Mesodermal cell (in vitro differentiated cells): ENCODE results near the gene PRSS16. TPM values are rescaled to one million over a fixed set of nuclear protein-coding genes. Genes with fewer than 3 reads are reported as not detected.
"Not testable (repeated sequence)": the region's sequence is repeated elsewhere in the genome, so short reads cannot be mapped to it uniquely, and the experiment has no call there.

Experiments
- H3K27ac ChIP-seq: 2 replicates; pipeline ENCODE4 v1.7.0; 2013; ENCODE audit warnings: mild to moderate bottlenecking, low read depth, low read length, moderate library complexity; ENCODE audit not compliant: severe bottlenecking
- H3K36me3 ChIP-seq: 2 replicates; pipeline ENCODE4 v1.7.1; 2013; ENCODE audit warnings: mild to moderate bottlenecking, low read length, moderate library complexity; ENCODE audit not compliant: control insufficient read depth, insufficient read depth
- H3K4me1 ChIP-seq: one replicate; pipeline ENCODE4 v1.7.1; 2013; ENCODE audit warnings: mild to moderate bottlenecking, low read length; ENCODE audit not compliant: insufficient read depth, control insufficient read depth, poor library complexity, severe bottlenecking
- H3K4me3 ChIP-seq: 2 replicates; pipeline ENCODE4 v1.7.0; 2013; ENCODE audit warnings: low read length, control low read depth, mild to moderate bottlenecking; ENCODE audit not compliant: insufficient read depth, poor library complexity, severe bottlenecking; ENCODE audit errors: extremely low read depth
- H3K9me3 ChIP-seq: 2 replicates; pipeline ENCODE4 v1.7.1; 2013; ENCODE audit warnings: mild to moderate bottlenecking, low read length, moderate library complexity; ENCODE audit not compliant: control insufficient read depth
- WGBS, 2 experiments: methylation state at CpG; one replicate each; pipeline ENCODE4 v1.1.5; 2013; ENCODE audit warnings: missing lambda C conversion rate in 2 of 2; ENCODE audit not compliant: insufficient coverage in 2 of 2; 5-methylcytosine and 5-hydroxymethylcytosine counted together
- polyA plus RNA-seq, 2 experiments: library from polyadenylated mRNA; stranded (reverse); fragments of 50-300 nt; gene quantifications; one replicate each; pipeline ENCODE4 v1.2.3, GENCODE V29; 2013

PRSS16 gene
- 1.4 TPM for polyA plus RNA-seq (2013, experiment 1 of 2)
- 1.5 TPM for polyA plus RNA-seq (2013, experiment 2 of 2)

GRCh38 chr6:27247133-27247836 lies at the start of gene PRSS16:
Gene PRSS16 (plus strand): TSS chr6:27247701. CDS start chr6:27247738, 37 bp downstream.
- Histone ChIP-seq H3K36me3 (no peaks in the 10 kb centered on the region), H3K27ac (no peak within 1 kb of the TSS), H3K9me3 (no peaks in the 10 kb centered on the region), H3K4me1 (no peaks in the 10 kb centered on the region), H3K4me3 (no peak within 1 kb of the TSS)
- 76 to 81% methylated on average over 10 to 12 of the region's 12 CpGs for WGBS, 2 experiments

GRCh38 chr6:27205375-27206278 lies 41.9 kb upstream of the PRSS16 start:
- WGBS, 2 experiments, result 23 to 41% methylated on average over 13 of the region's 32 CpGs
- no peaks in the 10 kb centered on the region for H3K4me1 ChIP-seq
- H3K27ac ChIP-seq, result no peak overlapping the region
- peak overlapping the region; percentile 31 for H3K4me3 ChIP-seq
- no peaks in the 10 kb centered on the region for H3K36me3 ChIP-seq
- H3K9me3 ChIP-seq, result no peaks in the 10 kb centered on the region

- H3K36me3 ChIP-seq, result no peaks in the 10 kb centered on the region
- H3K27ac ChIP-seq, result no peak overlapping the region
- H3K9me3 ChIP-seq, result no peaks in the 10 kb centered on the region
- no peaks in the 10 kb centered on the region for H3K4me1 ChIP-seq
- H3K4me3 ChIP-seq, result no peak overlapping the region
Measured at GRCh38 chr6:27206806-27207205, 40.7 kb upstream of the PRSS16 start.

GRCh38 chr6:27208042-27208441 lies 39.5 kb upstream of the PRSS16 start:
- Histone ChIP-seq H3K9me3 (no peaks in the 10 kb centered on the region), H3K4me1 (no peaks in the 10 kb centered on the region), H3K27ac (no peak overlapping the region), H3K36me3 (no peaks in the 10 kb centered on the region), H3K4me3 (no peak overlapping the region)
- 92% methylated on average over 2 of the region's 2 CpGs for whole genome bisulfite sequencing, 2 experiments

- Histone ChIP-seq H3K36me3 (no peaks in the 10 kb centered on the region), H3K4me3 (no peak overlapping the region), H3K27ac (no peak overlapping the region), H3K9me3 (no peaks in the 10 kb centered on the region), H3K4me1 (no peaks in the 10 kb centered on the region)
- 89 to 100% methylated on average over 1 to 2 of the region's 2 CpGs for WGBS, 2 experiments
Measured at GRCh38 chr6:27209196-27209595, 38.3 kb upstream of the PRSS16 start.

GRCh38 chr6:27209659-27210269 lies 37.7 kb upstream of the PRSS16 start:
- no peak overlapping the region for H3K4me3 ChIP-seq
- WGBS, 2 experiments, result 75 to 96% methylated on average over 13 of the region's 18 CpGs

GRCh38 chr6:27213091-27213517 lies 34.4 kb upstream of the PRSS16 start:
- H3K4me1 ChIP-seq, H3K36me3 ChIP-seq, H3K9me3 ChIP-seq, H3K27ac ChIP-seq: not testable (repeated sequence)
- 90 to 91% methylated on average over 7 to 12 of the region's 15 CpGs for WGBS, 2 experiments
- H3K4me3 ChIP-seq, result peak overlapping the region; percentile 46

More at GRCh38 chr6:27209659-27210269, 37.7 kb upstream of the PRSS16 start:
- Histone ChIP-seq H3K9me3 (no peaks in the 10 kb centered on the region), H3K27ac (no peak overlapping the region), H3K36me3 (no peaks in the 10 kb centered on the region), H3K4me1 (no peaks in the 10 kb centered on the region)

GRCh38 chr6:27213544-27214125 lies 33.9 kb upstream of the PRSS16 start:
- Histone ChIP-seq H3K36me3 (no peaks in the 10 kb centered on the region), H3K4me3 (peak overlapping the region; percentile 46), H3K27ac (no peak overlapping the region), H3K9me3 (no peaks in the 10 kb centered on the region), H3K4me1 (no peaks in the 10 kb centered on the region)
- 28 to 30% methylated on average over 17 to 19 of the region's 29 CpGs for WGBS, 2 experiments

GRCh38 chr6:27214126-27214601 lies 33.3 kb upstream of the PRSS16 start:
- Histone ChIP-seq H3K4me3 (peak overlapping the region; percentile 46), H3K4me1 (no peaks in the 10 kb centered on the region), H3K27ac (no peak overlapping the region), H3K9me3 (no peaks in the 10 kb centered on the region), H3K36me3 (no peaks in the 10 kb centered on the region)
- 6 to 9% methylated on average over 11 to 17 of the region's 19 CpGs for WGBS, 2 experiments

GRCh38 chr6:27216874-27217273 lies 30.6 kb upstream of the PRSS16 start:
- WGBS, 2 experiments, result 96 to 97% methylated on average over 9 to 10 of the region's 21 CpGs
- Histone ChIP-seq H3K36me3 (no peaks in the 10 kb centered on the region), H3K4me1 (no peaks in the 10 kb centered on the region), H3K9me3 (no peaks in the 10 kb centered on the region), H3K4me3 (no peak overlapping the region), H3K27ac (no peak overlapping the region)
